GM12864 (cell line): ENCODE measurements around the gene TNNI3K.

Experiments used
- DNase-seq: peaks from one replicate; pipeline ENCODE4 v3.0.0-alpha.2; 2011; ENCODE audit warnings: low read depth
- H3K4me3 ChIP-seq: 2 replicates; pipeline ENCODE4 v1.5.1; 2011; ENCODE audit warnings: mild to moderate bottlenecking, low read depth, low read length, control low read depth
- TF ChIP-seq, protein P1 (sequence below): IDR thresholded peaks from 2 replicates; pipeline ENCODE4 v1.5.1; 2011; ENCODE audit warnings: low read depth, mild to moderate bottlenecking, moderate library complexity, low read length, control low read depth, inconsistent platforms; ENCODE audit errors: missing control alignments

The TNNI3K gene

GRCh38 chr1:74407902-74408301 is 172.7 kb downstream of the TNNI3K start:
- no peak for DNase-seq
- TF ChIP-seq, protein P1, sequence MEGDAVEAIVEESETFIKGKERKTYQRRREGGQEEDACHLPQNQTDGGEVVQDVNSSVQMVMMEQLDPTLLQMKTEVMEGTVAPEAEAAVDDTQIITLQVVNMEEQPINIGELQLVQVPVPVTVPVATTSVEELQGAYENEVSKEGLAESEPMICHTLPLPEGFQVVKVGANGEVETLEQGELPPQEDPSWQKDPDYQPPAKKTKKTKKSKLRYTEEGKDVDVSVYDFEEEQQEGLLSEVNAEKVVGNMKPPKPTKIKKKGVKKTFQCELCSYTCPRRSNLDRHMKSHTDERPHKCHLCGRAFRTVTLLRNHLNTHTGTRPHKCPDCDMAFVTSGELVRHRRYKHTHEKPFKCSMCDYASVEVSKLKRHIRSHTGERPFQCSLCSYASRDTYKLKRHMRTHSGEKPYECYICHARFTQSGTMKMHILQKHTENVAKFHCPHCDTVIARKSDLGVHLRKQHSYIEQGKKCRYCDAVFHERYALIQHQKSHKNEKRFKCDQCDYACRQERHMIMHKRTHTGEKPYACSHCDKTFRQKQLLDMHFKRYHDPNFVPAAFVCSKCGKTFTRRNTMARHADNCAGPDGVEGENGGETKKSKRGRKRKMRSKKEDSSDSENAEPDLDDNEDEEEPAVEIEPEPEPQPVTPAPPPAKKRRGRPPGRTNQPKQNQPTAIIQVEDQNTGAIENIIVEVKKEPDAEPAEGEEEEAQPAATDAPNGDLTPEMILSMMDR = no peak
- no peak overlapping the region for H3K4me3 ChIP-seq

DNA sequence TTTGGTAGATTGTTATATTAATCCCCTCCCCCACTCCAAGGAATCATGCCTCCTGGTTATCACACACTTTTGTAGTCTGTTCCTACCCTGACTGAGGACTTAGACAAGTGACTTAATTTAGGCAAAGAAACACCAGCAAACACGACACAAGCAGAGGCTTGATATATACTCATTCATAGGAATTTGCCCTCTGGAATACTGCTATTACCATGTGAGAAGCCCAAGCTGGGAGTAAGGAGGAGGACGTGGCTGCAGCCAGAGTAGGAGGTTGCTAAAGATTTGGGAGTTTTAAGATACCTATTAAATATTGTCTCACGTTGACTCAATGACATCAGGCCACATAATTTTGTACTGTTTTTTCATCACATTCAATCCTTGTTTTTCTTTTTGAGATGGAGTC is 177.1 kb downstream of the TNNI3K start:
- TF ChIP-seq, protein P1 = no peak
- no peak overlapping the region for H3K4me3 ChIP-seq
- no peak for DNase-seq

DNA sequence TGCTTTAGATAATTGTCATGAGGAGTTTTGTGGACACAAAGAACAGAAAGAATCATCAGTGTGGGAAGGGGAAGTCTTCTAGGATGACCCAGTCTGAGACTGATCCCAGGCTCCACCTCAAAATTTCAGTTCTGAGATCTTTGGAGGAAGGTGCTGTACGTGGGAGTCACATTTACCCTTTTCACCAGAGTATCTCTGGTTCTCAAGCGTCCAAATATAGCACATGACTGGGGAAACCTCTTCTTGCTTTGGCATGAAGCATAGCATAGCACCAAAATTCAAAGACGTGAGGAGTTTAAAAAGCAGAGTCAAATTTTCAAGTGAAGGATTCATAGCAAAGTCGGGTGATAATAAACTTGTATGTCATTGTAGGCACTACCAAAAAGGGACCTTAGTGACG is 180.7 kb downstream of the TNNI3K start:
- H3K4me3 ChIP-seq = no peak overlapping the region
- no peak for DNase-seq
- TF ChIP-seq, protein P1 = no peak

DNA sequence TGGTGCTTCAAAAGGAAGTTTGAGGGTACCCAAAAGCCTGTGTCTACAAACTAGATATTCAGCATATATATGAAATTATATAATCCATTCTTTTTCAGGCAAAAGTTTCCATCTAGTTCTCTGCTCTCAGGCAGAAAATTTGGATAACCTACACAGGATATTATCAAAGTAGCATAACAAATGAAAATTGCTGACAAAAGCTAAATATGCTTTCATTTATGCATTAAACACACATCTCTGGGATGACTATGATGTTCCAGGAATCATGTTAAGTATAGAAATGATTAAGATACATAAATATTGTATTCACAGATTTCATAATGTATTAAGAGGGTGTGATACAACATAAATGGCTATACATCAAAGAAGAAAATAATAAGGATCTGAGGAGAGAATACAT is 184.4 kb downstream of the TNNI3K start:
- no peak overlapping the region for H3K4me3 ChIP-seq
- TF ChIP-seq, protein P1 = no peak
- DNase-seq = no peak

GRCh38 chr1:74420467-74420866 is 185.3 kb downstream of the TNNI3K start:
- H3K4me3 ChIP-seq = no peak overlapping the region
- TF ChIP-seq, protein P1 = no peak
- no peak for DNase-seq

- DNase-seq = no peak
- TF ChIP-seq, protein P1 = no peak
- no peak overlapping the region for H3K4me3 ChIP-seq
Measured at GRCh38 chr1:74422421-74423292, 187.5 kb downstream of the TNNI3K start.

DNA sequence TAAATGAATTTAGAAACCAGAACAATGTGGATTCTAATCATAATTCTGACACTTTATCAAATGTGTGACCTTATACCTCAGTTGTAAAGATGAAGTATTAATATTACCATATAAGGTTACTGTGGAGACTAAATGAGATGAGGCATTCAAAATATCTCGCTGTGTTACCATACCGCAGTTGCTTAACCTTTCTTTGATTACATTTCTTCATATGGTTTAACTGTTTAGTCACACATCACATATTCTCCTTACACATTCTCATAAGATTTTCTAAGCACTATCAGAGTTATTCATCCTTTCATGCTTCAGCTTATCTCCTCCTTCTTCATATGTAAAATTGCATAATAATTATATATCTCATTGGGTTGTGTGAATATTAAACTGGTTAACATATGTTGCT is 188.3 kb downstream of the TNNI3K start:
- no peak overlapping the region for H3K4me3 ChIP-seq
- TF ChIP-seq, protein P1 = no peak
- no peak for DNase-seq
